ENCODE measurements around the gene URB2.

The URB2 gene

GRCh38 chr1:229617351-229618100 is 8.5 kb upstream of the URB2 start:
- H3K4me3 ChIP-seq (ENCODE audit: low read depth, low read length), result no peak overlapping the region
- no peak overlapping the region for H3K27ac ChIP-seq (ENCODE audit: extremely low read depth, low read depth, low read length)
- POLR2A ChIA-PET, result no interaction called here
- peaks cover 6 to 19% of the 10 kb centered on the region in 2 experiments; a peak in 2 of 3 replicates for H3K36me3 ChIP-seq (ENCODE audit: control insufficient read depth in 2 of 2, insufficient read depth in 1 of 2, low read length in 2 of 2)
- no peaks in the 10 kb centered on the region for H3K4me1 ChIP-seq (ENCODE audit: control insufficient read depth, insufficient read depth, low read length)
- CTCF ChIA-PET, result no interaction called here
- TF ChIP-seq OSR2 (tag by site-specific recombination; IDR thresholded peaks at IDR 0.05) (no peak), ZNF580 (tag by site-specific recombination; IDR thresholded peaks at IDR 0.05) (no peak), ZNF221 (tag by site-specific recombination; IDR thresholded peaks at IDR 0.05; ENCODE audit: borderline replicate concordance) (no peak), ZNF274 (IDR thresholded peaks at IDR 0.05; ENCODE audit: low read length) (no peak), ZNF274 (tag by site-specific recombination; IDR thresholded peaks at IDR 0.05; ENCODE audit: borderline replicate concordance) (no peak)
- H3K9me3 ChIP-seq (ENCODE audit: control insufficient read depth, insufficient read depth, low read depth, low read length), result no peaks in the 10 kb centered on the region

- Histone ChIP-seq H3K4me3 (ENCODE audit: low read depth, low read length) (no peak overlapping the region), H3K4me1 (ENCODE audit: control insufficient read depth, insufficient read depth, low read length) (no peaks in the 10 kb centered on the region), H3K9me3 (ENCODE audit: control insufficient read depth, insufficient read depth, low read depth, low read length) (no peaks in the 10 kb centered on the region), H3K27ac (ENCODE audit: extremely low read depth, low read depth, low read length) (no peak overlapping the region), H3K36me3 (ENCODE audit: control insufficient read depth in 2 of 2, insufficient read depth in 1 of 2, low read length in 2 of 2) (peaks cover 0 to 5% of the 10 kb centered on the region in 2 experiments; a peak in 2 of 3 replicates)
- no peak for TF ChIP-seq ZNF175 (tag by site-specific recombination; IDR thresholded peaks at IDR 0.05)
- TF ChIP-seq ZNF292 (tag by site-specific recombination; IDR thresholded peaks at IDR 0.05; ENCODE audit: borderline replicate concordance, low read depth), result no peak
- TF ChIP-seq ZNF837 (tag by site-specific recombination; IDR thresholded peaks at IDR 0.05), result no peak
- TF ChIP-seq RBAK (tag by site-specific recombination; IDR thresholded peaks at IDR 0.05), result no peak
- no peak for TF ChIP-seq ZNF600 (tag by site-specific recombination; IDR thresholded peaks at IDR 0.05)
- no peak for TF ChIP-seq ZNF701 (tag by site-specific recombination; IDR thresholded peaks at IDR 0.05)
- TF ChIP-seq ZNF391 (tag by site-specific recombination; IDR thresholded peaks at IDR 0.05; ENCODE audit: borderline replicate concordance, low read depth), result no peak
- no peak for TF ChIP-seq ZNF580 (tag by site-specific recombination; IDR thresholded peaks at IDR 0.05)
- no peak for TF ChIP-seq MEIS1 (CRISPR knock-in tag; IDR thresholded peaks at IDR 0.05; ENCODE audit: borderline replicate concordance)
- TF ChIP-seq ZNF280C (tag by site-specific recombination; IDR thresholded peaks at IDR 0.05), result no peak
- no peak for TF ChIP-seq MZF1 (tag by site-specific recombination; IDR thresholded peaks at IDR 0.05; ENCODE audit: borderline replicate concordance)
- TF ChIP-seq ZNF335 (tag by site-specific recombination; conservative IDR thresholded peaks at IDR 0.05), result no peak
- TF ChIP-seq ZSCAN23 (tag by site-specific recombination; IDR thresholded peaks at IDR 0.05), result no peak
- TF ChIP-seq KLF7 (tag by site-specific recombination; IDR thresholded peaks at IDR 0.05; ENCODE audit: borderline replicate concordance), result no peak
- no peak for TF ChIP-seq ZNF133 (tag by site-specific recombination; IDR thresholded peaks at IDR 0.05)
- POLR2A ChIA-PET, result no interaction called here
- CTCF ChIA-PET, result no interaction called here
These were observed 7.0 kb upstream of the URB2 start for GRCh38 chr1:229619002-229619401.

GRCh38 chr1:229619614-229620013 is 6.4 kb upstream of the URB2 start:
- H3K27ac ChIP-seq (ENCODE audit: extremely low read depth, low read depth, low read length), result no peak overlapping the region
- H3K36me3 ChIP-seq (ENCODE audit: control insufficient read depth in 2 of 2, insufficient read depth in 1 of 2, low read length in 2 of 2), result no peaks in the 10 kb centered on the region; a peak in 1 of 3 replicates
- ChIA-PET CTCF (no interaction called here), POLR2A (interaction anchor here (0.6 kb wide), 1 partner anchor 1121 kb away, joined by 3 read pairs; no protein-coding TSS in a partner anchor)
- no peak overlapping the region for H3K4me3 ChIP-seq (ENCODE audit: low read depth, low read length)
- no peaks in the 10 kb centered on the region for H3K9me3 ChIP-seq (ENCODE audit: control insufficient read depth, insufficient read depth, low read depth, low read length)
- no peaks in the 10 kb centered on the region for H3K4me1 ChIP-seq (ENCODE audit: control insufficient read depth, insufficient read depth, low read length)
- no peak for TF ChIP-seq BCL11B (tag by site-specific recombination; IDR thresholded peaks at IDR 0.05; ENCODE audit: low read depth)
- no peak for TF ChIP-seq ZNF514 (tag by site-specific recombination; IDR thresholded peaks at IDR 0.05)
- TF ChIP-seq ZNF529 (tag by site-specific recombination; IDR thresholded peaks at IDR 0.05; ENCODE audit: insufficient replicate concordance), result no peak
- TF ChIP-seq ZNF280C (tag by site-specific recombination; IDR thresholded peaks at IDR 0.05), result no peak
- no peak; the same call in 1 of the 2 replicates for TF ChIP-seq PRDM4 (tag by site-specific recombination; IDR thresholded peaks at IDR 0.05)
